Pancreas (tissue), 10 donors: ENCODE results near the gene ANKS1B. TPM values are rescaled to one million over a fixed set of nuclear protein-coding genes. Genes with fewer than 3 reads are reported as not detected.
"Not testable (repeated sequence)": the region's sequence is repeated elsewhere in the genome, so short reads cannot be mapped to it uniquely, and the experiment has no call there.

Source experiments
- ATAC-seq, 4 donors: fragments of 200-7000 bp; cut with Tn5 transposase; one replicate each; pipeline versions ENCODE4 v1.8.0 to v1.9.1; 2020; ENCODE audit warnings: mild to moderate bottlenecking in 4 of 4, moderate library complexity in 4 of 4
- DNase-seq, 6 donors: peaks; one replicate each; pipeline ENCODE4 v3.0.0-alpha.2; 2020
- FAIRE-seq: peaks from 2 replicates; lab custom pipeline; 2012; peaks lifted over from hg19 to GRCh38; lab: Jason Lieb, UNC
- H3K27ac ChIP-seq, 4 donors: fragments of 200-600 bp; sonication (generic); 1 replicate in 3 of 4; 2 replicates in 1 of 4; pipeline versions ENCODE4 v1.5.0 to v1.8.0; 2020
- H3K27me3 ChIP-seq, 4 donors: fragments of 200-600 bp; one replicate each; pipeline ENCODE4 v1.8.0; 2021
- H3K36me3 ChIP-seq, 3 donors: fragments of 200-600 bp; sonication (generic) in 1 of 3; one replicate each; pipeline versions ENCODE4 v1.5.0 to v1.8.0; 2020 to 2021
- H3K4me1 ChIP-seq, 3 donors: fragments of 200-600 bp; one replicate each; pipeline ENCODE4 v1.8.0; 2021
- H3K4me3 ChIP-seq, 4 donors: fragments of 200-600 bp; sonication (generic) in 2 of 4; one replicate each; pipeline versions ENCODE4 v1.5.0 to v1.8.0; 2020 to 2021
- H3K9me3 ChIP-seq, 4 donors: fragments of 200-600 bp; one replicate each; pipeline ENCODE4 v1.8.0; 2021
- WGBS, 2 donors: extraction: QIAGEN DNeasy Blood & Tissue Kit; methylation state at CpG; one replicate each; pipeline ENCODE4 v1.1.7; 2013; 5-methylcytosine and 5-hydroxymethylcytosine counted together
- intact Hi-C, 3 donors: fragments of 100-400 bp; cut with DNase I; formaldehyde crosslinking; loops; one replicate each; pipeline versions ENCODE4 v1.11.1 to v1.14.2; 2022
- polyA plus RNA-seq, 2 donors: library from polyadenylated mRNA; stranded (reverse); fragments of 200-250 nt; gene quantifications; one replicate each; pipeline ENCODE4 v1.2.3, GENCODE V29; 2013
- total RNA-seq, 6 donors: library from RNA; stranded (reverse); fragmentation: NEBNext Ultra II Directional in 4 of 6; extraction: Animal tissue kit (Norgen Biotek cat#: 25700) in 4 of 6; gene quantifications; one replicate each; pipeline versions ENCODE4 v1.2.1 to v1.2.4, GENCODE V29; 2021 to 2023
- TF ChIP-seq, protein P1 (sequence below), 4 donors: fragments of 200-600 bp; sonication (generic) in 3 of 4; IDR thresholded peaks; one replicate each; pipeline versions ENCODE4 v1.5.0 to v1.8.0; 2021; ENCODE audit warnings: antibody characterized with exemption in 4 of 4
- donor health status: healthy with polysubstance abuse.
- donor health status: DM: no; HTN: no; CAD: no; lungs with moderate emphysema.
- donor health status: DM: no; HTN: no; CAD: no.
- donor health status: control.
- donor health status: control.
- donor health status: Bipolar disorder and iron deficiency.
- donor health status: DM: yes; HTN: yes; CAD: no.
- donor health status: DM: no; HTN: no; CAD: no.
- donor health status: DM: no; HTN: no; CAD: no.
- donor health status: DM: yes; HTN: yes; CAD: no.

The ANKS1B gene
- total and polyA plus RNA-seq, 8 donors = 0.49 to 3.2 (median 1.9) TPM

DNA sequence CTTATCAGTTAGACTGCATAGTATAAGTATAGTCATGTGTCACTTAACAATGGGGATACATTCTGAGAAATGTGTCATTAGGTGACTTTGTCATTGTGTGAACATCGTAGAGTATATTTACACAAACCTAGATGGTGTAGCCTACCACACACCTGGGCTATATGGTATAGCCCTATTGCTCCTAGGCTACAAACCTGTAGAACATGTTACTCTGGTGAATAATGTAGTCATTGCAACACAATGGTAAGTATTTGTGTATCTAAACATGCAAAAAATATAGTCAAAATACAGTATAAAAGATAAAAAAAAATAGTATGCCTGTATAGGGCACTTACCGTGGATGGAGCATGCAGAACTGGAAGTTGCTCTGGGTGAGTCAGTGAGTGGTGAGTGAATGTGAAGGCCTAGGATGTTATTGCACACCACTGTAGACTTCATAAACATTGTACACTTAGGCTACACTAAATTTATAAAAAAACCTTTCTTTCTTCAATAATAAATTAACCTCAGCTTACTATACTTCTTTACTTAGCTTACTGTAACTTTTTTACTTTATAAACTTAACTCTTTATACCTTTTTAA lies 40.3 kb upstream of the ANKS1B start:
- Histone ChIP-seq H3K4me1 (no peaks in the 10 kb centered on the region), H3K36me3 (no peaks in the 10 kb centered on the region), H3K9me3 (no peaks in the 10 kb centered on the region), H3K27me3 (no peaks in the 10 kb centered on the region), H3K27ac (no peak overlapping the region), H3K4me3 (no peak overlapping the region)
- FAIRE-seq = peak; percentile 43
- no peak for DNase-seq
- intact Hi-C loops = no loop called here
- WGBS, 2 donors = 75% methylated on average over 2 of the region's 2 CpGs
- TF ChIP-seq, protein P1, sequence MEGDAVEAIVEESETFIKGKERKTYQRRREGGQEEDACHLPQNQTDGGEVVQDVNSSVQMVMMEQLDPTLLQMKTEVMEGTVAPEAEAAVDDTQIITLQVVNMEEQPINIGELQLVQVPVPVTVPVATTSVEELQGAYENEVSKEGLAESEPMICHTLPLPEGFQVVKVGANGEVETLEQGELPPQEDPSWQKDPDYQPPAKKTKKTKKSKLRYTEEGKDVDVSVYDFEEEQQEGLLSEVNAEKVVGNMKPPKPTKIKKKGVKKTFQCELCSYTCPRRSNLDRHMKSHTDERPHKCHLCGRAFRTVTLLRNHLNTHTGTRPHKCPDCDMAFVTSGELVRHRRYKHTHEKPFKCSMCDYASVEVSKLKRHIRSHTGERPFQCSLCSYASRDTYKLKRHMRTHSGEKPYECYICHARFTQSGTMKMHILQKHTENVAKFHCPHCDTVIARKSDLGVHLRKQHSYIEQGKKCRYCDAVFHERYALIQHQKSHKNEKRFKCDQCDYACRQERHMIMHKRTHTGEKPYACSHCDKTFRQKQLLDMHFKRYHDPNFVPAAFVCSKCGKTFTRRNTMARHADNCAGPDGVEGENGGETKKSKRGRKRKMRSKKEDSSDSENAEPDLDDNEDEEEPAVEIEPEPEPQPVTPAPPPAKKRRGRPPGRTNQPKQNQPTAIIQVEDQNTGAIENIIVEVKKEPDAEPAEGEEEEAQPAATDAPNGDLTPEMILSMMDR (IDR thresholded peaks at IDR 0.05) = no peak
- no peak for ATAC-seq

DNA sequence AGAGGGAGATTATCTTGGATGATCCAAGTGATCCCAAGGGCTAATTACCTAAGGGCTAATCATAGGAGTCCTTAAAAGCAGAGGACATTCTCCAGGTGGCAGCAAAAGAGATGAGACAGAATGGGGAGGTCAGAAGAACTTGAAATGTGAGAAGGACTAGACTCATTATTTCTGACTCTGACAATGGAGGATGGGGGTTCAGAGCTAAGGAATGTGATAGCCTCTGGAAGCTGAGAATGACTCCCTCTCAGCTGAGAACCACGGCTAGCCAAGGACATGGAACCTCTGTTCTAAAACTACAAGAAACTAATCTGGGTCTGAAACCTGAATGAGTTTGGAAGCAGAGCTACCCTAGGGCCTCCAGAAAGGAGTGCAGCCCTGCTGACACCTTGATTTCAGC lies 35.6 kb upstream of the ANKS1B start:
- no peaks in the 10 kb centered on the region for H3K27me3 ChIP-seq
- H3K4me3 ChIP-seq = no peak overlapping the region
- ATAC-seq = no peak
- FAIRE-seq = no peak
- H3K4me1 ChIP-seq = no peaks in the 10 kb centered on the region
- TF ChIP-seq, protein P1 (IDR thresholded peaks at IDR 0.05) = no peak
- DNase-seq = no peak
- H3K27ac ChIP-seq = no peak overlapping the region
- H3K36me3 ChIP-seq = no peaks in the 10 kb centered on the region
- no peaks in the 10 kb centered on the region for H3K9me3 ChIP-seq
- 40 to 53% methylated on average over 1 of the region's 1 CpG for WGBS, 2 donors
- intact Hi-C loops = no loop called here

DNA sequence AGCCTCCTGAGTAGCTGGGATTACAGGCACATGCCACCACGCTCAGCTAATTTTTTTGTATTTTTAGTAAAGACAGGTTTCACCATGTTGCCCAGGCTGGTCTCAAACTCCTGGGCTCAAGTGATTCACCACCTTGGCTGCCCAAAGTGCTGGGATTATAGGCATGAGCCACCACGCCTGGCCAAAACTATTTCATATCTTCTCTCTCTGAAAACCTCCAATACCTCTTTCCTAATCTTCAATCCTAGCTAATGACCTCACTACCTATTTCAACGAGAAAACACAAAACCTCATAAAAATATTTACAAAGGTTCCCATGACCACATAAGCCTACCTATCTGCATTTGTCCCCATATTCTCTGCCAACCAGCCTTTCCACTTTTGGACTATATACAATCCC lies 32.3 kb upstream of the ANKS1B start:
- Histone ChIP-seq H3K9me3 (no peaks in the 10 kb centered on the region), H3K36me3 (no peaks in the 10 kb centered on the region), H3K27me3 (no peaks in the 10 kb centered on the region), H3K4me3 (no peak overlapping the region), H3K4me1 (no peaks in the 10 kb centered on the region), H3K27ac (no peak overlapping the region)
- TF ChIP-seq, protein P1 (IDR thresholded peaks at IDR 0.05) = no peak
- DNase-seq (no peak), FAIRE-seq (no peak), ATAC-seq (no peak)
- WGBS, 2 donors = 63 to 65% methylated on average over 3 of the region's 3 CpGs
- intact Hi-C loops = no loop called here

DNA sequence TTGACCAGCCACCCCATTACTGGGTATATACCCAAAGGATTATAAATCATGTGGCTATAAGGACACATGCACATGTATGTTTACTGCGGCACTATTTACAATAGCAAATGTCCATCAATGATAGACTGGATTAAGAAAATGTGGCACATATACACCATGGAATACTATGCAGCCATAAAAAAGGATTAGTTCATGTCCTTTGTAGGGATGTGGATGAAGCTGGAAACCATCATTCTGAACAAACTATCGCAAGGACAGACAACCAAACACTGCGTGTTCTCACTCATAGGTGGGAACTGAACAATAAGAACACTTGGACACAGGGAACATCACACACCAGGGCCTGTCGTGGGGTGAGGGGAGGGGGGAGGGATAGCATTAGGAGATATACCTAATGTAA lies 31.6 kb upstream of the ANKS1B start:
- WGBS, 2 donors = 78 to 91% methylated on average over 4 of the region's 4 CpGs
- ATAC-seq, FAIRE-seq: not testable (repeated sequence)

DNA sequence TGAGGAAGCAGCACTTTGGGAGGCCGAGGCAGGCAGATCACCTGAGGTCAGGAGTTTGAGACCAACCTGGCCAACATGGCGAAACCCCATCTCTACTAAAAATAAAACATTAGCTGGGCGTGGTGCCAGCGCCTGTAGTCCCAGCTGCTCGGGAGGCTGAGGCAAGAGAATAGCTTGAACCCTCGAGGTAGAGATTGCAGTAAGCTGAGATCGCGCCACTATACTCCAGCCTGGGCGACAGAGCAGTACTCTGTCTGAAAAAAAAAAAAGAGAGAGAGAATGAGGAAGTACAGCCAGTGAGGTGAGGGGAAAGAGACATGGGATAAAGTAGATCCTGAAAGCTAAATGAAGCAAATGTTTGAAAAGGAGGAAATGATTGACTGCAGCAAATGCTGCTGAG lies 21.1 kb upstream of the ANKS1B start:
- FAIRE-seq, ATAC-seq, H3K36me3 ChIP-seq, intact Hi-C loops, DNase-seq, H3K4me3 ChIP-seq, H3K27me3 ChIP-seq, H3K4me1 ChIP-seq, H3K9me3 ChIP-seq, H3K27ac ChIP-seq: not testable (repeated sequence)
- WGBS, 2 donors = 56 to 64% methylated on average over 9 of the region's 9 CpGs

More for the DNA sequence above, 31.6 kb upstream of the ANKS1B start:
- H3K36me3 ChIP-seq, H3K4me3 ChIP-seq, intact Hi-C loops, H3K9me3 ChIP-seq, H3K27ac ChIP-seq, H3K4me1 ChIP-seq, DNase-seq, H3K27me3 ChIP-seq: not testable (repeated sequence)

DNA sequence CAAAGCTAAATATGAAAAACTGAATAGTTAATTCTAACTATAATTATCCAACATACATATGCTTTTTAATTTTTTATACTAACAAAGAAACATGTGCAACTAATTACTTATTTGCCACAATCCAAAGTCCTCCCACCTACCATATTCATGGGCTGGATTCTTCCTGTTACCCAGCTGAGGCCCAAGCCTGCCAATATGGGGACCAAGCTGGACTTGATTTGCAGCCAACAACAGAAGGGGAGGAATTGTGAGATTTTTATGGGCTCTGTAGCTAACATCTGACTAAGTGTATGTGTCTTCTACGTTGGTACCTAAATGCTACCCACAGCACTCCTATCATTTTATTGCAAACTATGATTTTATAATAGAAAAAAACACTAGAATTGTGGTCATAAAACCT lies 13.1 kb upstream of the ANKS1B start:
- DNase-seq (no peak), ATAC-seq (no peak), FAIRE-seq (no peak)
- Histone ChIP-seq H3K27ac (no peak overlapping the region), H3K4me3 (no peak overlapping the region), H3K4me1 (no peaks in the 10 kb centered on the region), H3K36me3 (no peaks in the 10 kb centered on the region), H3K9me3 (no peaks in the 10 kb centered on the region), H3K27me3 (no peaks in the 10 kb centered on the region)
- TF ChIP-seq, protein P1 (IDR thresholded peaks at IDR 0.05) = no peak
- intact Hi-C loops = no loop called here
- WGBS, 2 donors = 55 to 79% methylated on average over 1 of the region's 1 CpG
